HS-27A (cell line): ENCODE measurements around the gene KRT12.
"Not testable (repeated sequence)": the region's sequence is repeated elsewhere in the genome, so short reads cannot be mapped to it uniquely, and the experiment has no call there.

Experiments used
- DNase-seq: peaks from one replicate; pipeline ENCODE4 v3.0.0-alpha.2; 2012; ENCODE audit warnings: low read depth, missing footprints

The KRT12 gene

GRCh38 chr17:40883626-40884334 lies 16.8 kb upstream of the KRT12 start:
- DNase-seq: no peak

- DNase-seq: no peak
Measured at GRCh38 chr17:40883031-40883430, 16.0 kb upstream of the KRT12 start.

DNA sequence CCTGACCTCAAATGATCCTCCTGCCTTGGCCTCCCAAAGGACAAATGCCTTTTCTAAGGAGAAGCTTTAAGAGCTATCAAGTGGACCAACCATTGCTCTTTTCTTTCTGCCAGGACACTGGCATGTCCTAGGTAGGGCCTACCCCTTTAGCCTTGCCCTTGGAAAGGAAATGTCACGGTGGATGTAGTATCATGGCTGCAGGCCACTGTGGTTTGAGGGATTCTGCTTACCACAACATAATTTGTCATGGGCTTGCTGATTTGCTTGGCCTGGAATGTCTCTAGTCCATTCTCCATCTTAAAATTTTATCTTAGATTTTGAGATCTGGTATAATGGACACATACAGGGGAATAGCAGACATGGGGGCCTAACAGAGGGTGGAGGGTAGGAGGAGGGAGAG lies 12.0 kb upstream of the KRT12 start:
- no peak for DNase-seq

DNA sequence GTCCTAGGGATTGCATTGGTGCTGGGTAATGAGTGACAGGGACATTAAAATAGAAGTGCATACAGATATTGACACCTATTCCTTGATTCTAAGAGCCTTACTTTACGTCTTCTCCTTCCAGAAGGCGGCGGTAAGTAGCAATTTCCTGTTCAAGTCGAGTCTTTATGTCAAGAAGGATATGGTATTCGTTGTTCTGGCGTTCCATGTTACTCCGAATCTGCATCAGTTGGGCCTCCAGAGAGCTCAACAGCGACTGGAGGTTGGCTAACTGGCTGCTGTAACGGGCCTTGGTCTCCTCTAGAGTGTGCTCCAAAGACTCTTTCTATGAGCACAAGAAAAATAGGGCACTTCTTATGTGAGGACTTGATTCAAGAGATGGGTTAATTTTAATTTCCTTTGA lies 11.0 kb upstream of the KRT12 start:
- no peak for DNase-seq

- DNase-seq: no peak
Measured at GRCh38 chr17:40873801-40874200, 6.8 kb upstream of the KRT12 start.

DNA sequence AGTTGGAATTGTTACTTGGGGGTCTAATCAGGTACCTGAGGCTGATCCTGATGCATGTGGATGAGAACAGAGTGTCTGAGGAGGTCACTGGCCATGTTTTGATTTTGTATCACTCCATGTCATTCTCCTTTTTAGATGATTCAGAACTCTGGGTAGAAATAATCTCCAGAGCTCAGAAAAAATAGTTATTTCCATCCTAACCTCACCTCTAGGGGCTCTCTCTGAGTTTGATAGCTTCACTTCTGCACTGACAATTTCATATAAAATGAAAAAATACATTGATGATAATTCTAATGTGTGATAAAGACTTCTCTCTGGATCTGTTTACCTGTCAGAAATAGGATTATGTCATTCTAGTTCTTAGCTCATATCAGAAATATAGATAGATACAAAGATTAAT lies 6.2 kb upstream of the KRT12 start:
- no peak for DNase-seq

- no peak for DNase-seq
Measured at GRCh38 chr17:40872416-40872815, 5.4 kb upstream of the KRT12 start.

- no peak for DNase-seq
Measured at GRCh38 chr17:40871316-40871715, 4.3 kb upstream of the KRT12 start.

GRCh38 chr17:40870136-40870535 lies 3.1 kb upstream of the KRT12 start:
- no peak for DNase-seq

DNA sequence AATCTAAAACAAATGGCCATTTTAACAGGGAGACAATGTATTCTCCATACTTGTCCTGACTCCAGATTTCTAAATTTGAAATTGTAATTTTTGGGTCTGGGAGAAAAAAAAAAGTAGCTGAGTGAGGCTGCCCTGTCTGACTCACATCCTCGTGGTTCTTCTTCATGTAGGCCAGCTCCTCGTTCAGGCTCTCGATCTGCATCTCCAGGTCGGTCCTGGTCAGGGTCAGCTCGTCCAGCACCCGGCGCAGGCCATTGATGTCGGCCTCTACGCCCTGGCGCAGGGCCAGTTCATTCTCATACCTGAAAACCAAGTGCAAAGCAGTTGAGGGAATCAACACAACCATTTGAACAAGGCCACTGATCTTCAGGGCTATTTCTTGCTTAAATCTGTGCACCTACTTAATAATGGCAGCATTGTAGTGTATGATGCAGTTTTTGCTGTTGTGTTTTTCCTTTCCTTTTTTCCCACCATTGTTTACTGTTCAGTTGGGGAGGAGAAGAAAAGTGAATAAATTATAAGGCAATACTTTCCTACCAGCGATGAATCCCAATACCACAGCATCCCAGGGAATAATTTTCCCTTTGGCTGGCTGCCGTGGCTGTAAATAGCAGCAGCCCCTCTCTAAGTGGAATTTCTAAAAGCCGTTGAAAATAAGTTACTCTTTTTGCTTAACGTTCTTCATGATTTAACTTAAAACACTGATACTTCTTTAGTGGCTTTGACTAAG lies 2.2 kb downstream of the KRT12 start:
- DNase-seq: no peak

- no peak for DNase-seq
Measured at GRCh38 chr17:40862985-40863733, 3.9 kb downstream of the KRT12 start.

- no peak for DNase-seq
Measured at GRCh38 chr17:40859536-40859935, 7.5 kb downstream of the KRT12 start.

- not testable (repeated sequence) for DNase-seq
Measured at GRCh38 chr17:40858667-40859066, 8.4 kb downstream of the KRT12 start.

DNA sequence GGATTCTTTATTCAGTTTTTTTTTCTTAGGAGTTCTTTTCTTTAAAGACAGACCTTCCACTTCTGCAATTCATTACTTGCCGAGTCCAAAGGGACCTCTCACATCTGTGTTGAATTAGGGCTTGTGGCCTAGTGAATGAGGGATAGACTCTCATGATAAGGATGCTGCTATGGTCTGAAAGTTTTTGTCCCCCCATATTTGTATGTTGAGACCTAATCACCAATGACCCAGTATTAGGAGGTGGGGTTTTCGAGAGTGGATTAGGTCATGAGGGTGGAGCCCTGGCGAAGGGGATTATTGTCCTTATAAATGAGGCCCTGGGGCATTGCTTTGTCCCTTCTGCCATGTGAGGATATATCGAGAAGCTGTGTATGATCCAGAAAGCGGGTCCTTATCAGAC lies 9.5 kb downstream of the KRT12 start:
- DNase-seq: no peak

- DNase-seq: peak; percentile 38
Measured at GRCh38 chr17:40854175-40854814, 12.7 kb downstream of the KRT12 start.

DNA sequence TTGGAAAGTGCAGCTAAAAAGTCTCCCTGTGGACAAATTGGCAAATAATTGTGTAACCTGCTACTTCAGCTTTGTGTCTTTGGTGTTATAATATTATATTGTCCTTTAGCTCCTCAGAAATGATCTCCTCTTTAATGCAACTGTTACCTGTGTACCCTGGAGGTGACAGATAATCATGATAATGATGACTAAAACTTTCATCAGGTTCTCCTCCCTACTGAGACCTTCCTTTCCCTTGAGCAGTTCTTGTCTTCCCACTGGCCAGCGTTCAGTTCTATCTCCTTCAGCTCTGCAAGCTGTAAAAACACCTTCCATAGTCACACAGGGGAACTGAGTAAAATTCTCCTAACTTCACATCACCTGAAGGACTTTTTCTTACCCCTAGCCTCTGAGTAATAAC lies 14.7 kb downstream of the KRT12 start:
- DNase-seq: no peak

GRCh38 chr17:40850293-40850972 lies 16.6 kb downstream of the KRT12 start:
- no peak for DNase-seq

DNA sequence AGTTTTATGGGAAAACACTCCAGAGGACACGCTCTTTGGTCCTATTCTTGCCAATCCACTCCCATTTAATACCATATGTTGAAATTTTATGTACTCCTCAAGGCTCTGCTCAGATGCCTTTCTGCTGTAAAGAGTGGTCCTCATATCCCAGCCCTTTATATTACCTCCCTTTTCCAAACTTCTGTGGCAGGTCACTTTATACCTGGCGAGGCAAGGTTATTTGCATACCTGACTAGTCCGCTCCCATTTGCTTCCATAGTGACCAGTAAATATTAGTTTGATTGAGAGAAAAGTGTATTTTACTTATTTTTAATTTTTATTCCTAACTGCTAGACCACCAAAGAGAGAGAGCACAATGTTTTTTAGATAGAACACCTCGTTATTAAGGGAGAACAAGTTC lies 17.3 kb downstream of the KRT12 start:
- DNase-seq: no peak

DNA sequence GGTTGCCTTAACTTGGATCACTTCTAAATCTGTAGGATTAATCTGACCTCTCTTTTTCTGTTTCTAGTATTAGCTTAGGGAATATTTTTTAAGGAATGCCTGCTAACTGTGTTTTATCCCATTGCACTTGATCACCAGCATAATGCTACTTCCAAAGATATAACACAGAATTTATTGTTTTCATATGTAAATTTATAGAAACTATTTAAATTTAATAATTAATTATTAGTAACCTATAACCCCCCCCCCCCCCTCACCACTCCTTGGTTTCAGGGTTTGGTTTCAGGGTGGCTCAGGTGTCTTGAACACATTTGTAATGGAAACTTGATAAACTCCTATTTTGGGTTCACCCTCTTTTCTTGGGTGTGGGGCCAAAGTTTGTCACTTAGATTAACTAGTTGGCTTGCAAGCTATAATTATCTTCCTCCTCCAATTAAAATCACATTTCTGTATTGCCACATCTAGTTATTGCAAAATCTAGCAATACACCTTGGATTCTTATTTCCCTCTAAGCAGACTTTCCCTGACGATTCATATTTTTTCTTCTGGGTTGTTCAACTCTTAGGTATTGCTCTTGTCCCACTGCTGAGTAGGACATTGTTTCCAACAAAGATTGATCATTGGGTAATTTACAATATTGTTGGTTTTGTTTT lies 18.3 kb downstream of the KRT12 start:
- no peak for DNase-seq

- DNase-seq: no peak
Measured at GRCh38 chr17:40846515-40847144, 20.4 kb downstream of the KRT12 start.

DNA sequence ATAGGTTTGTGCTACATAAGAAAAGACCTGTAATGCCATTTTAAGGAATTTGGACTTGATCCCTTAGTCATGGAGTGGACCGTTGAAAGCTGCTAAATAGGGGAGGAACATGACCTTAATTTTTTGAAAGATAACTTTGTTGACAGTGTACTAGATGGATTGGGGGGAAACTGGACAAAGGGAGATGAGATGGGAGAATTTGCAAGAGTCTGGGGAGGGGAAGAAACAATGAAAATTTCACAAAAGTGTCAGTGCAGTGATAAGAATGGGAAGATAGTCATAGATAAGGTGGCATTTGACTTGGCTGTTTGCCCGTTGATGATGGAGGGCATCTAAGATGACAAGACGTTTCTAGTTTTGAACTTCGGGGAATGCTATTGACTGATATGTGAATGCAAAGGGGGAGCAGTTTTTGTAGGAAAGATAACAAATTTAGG lies 22.3 kb downstream of the KRT12 start:
- DNase-seq: no peak
